ENCODE results near the gene PRKCSH.

Gene PRKCSH

GRCh38 chr19:11448410-11448809, 13.0 kb downstream of the PRKCSH start:
- H3K9ac ChIP-seq (ENCODE audit: low read length), result no peak overlapping the region
- H3K9me3 ChIP-seq (ENCODE audit: low read length), result no peaks in the 10 kb centered on the region
- no peak overlapping the region for H3K4me2 ChIP-seq (ENCODE audit: low read length)
- no peaks in the 10 kb centered on the region for H4K20me1 ChIP-seq (ENCODE audit: insufficient read depth, low read length)
- no peaks in the 10 kb centered on the region for H3K27me3 ChIP-seq (ENCODE audit: insufficient read depth, low read length)
- H2AFZ ChIP-seq (ENCODE audit: low read length), result no peak overlapping the region
- H3K9me2 ChIP-seq (ENCODE audit: low read depth, low read length), result no peaks in the 10 kb centered on the region
- H3K36me3 ChIP-seq (ENCODE audit: insufficient read depth, low read length), result peaks cover 67% of the 10 kb centered on the region
- no peaks in the 10 kb centered on the region for H3K79me2 ChIP-seq (ENCODE audit: insufficient read depth, low read length)
- no peak overlapping the region for H3K27ac ChIP-seq (ENCODE audit: low read depth, low read length, poor library complexity, severe bottlenecking)
- no peaks in the 10 kb centered on the region for H3F3A ChIP-seq (ENCODE audit: insufficient read depth, low read length)
- no peak overlapping the region for H3K4me3 ChIP-seq (ENCODE audit: low read depth, low read length, poor library complexity, severe bottlenecking)
- peaks cover 8% of the 10 kb centered on the region for H3K4me1 ChIP-seq (ENCODE audit: insufficient read depth, low read length, severe bottlenecking)
- no peak for TF ChIP-seq EZH2 (IDR thresholded peaks at IDR 0.05; ENCODE audit: borderline replicate concordance, low read length)
- TF ChIP-seq, protein P1, sequence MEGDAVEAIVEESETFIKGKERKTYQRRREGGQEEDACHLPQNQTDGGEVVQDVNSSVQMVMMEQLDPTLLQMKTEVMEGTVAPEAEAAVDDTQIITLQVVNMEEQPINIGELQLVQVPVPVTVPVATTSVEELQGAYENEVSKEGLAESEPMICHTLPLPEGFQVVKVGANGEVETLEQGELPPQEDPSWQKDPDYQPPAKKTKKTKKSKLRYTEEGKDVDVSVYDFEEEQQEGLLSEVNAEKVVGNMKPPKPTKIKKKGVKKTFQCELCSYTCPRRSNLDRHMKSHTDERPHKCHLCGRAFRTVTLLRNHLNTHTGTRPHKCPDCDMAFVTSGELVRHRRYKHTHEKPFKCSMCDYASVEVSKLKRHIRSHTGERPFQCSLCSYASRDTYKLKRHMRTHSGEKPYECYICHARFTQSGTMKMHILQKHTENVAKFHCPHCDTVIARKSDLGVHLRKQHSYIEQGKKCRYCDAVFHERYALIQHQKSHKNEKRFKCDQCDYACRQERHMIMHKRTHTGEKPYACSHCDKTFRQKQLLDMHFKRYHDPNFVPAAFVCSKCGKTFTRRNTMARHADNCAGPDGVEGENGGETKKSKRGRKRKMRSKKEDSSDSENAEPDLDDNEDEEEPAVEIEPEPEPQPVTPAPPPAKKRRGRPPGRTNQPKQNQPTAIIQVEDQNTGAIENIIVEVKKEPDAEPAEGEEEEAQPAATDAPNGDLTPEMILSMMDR (IDR thresholded peaks at IDR 0.05; ENCODE audit: low read length), result no peak

- no peaks in the 10 kb centered on the region for H3K27me3 ChIP-seq (ENCODE audit: insufficient read depth, low read length)
- H3K9me3 ChIP-seq (ENCODE audit: low read length), result no peaks in the 10 kb centered on the region
- no peaks in the 10 kb centered on the region for H4K20me1 ChIP-seq (ENCODE audit: insufficient read depth, low read length)
- no peaks in the 10 kb centered on the region for H3K79me2 ChIP-seq (ENCODE audit: insufficient read depth, low read length)
- peaks cover 14% of the 10 kb centered on the region for H3K4me1 ChIP-seq (ENCODE audit: insufficient read depth, low read length, severe bottlenecking)
- TF ChIP-seq EZH2 (IDR thresholded peaks at IDR 0.05; ENCODE audit: borderline replicate concordance, low read length), result no peak
- TF ChIP-seq, protein P1 (IDR thresholded peaks at IDR 0.05; ENCODE audit: low read length), result no peak
- H3K36me3 ChIP-seq (ENCODE audit: insufficient read depth, low read length), result peaks cover 61% of the 10 kb centered on the region
- H3K9ac ChIP-seq (ENCODE audit: low read length), result no peak overlapping the region
- H3K4me3 ChIP-seq (ENCODE audit: low read depth, low read length, poor library complexity, severe bottlenecking), result no peak overlapping the region
- no peak overlapping the region for H3K4me2 ChIP-seq (ENCODE audit: low read length)
- H3K27ac ChIP-seq (ENCODE audit: low read depth, low read length, poor library complexity, severe bottlenecking), result no peak overlapping the region
- H3K9me2 ChIP-seq (ENCODE audit: low read depth, low read length), result no peaks in the 10 kb centered on the region
- no peaks in the 10 kb centered on the region for H3F3A ChIP-seq (ENCODE audit: insufficient read depth, low read length)
- no peak overlapping the region for H2AFZ ChIP-seq (ENCODE audit: low read length)
Observed at GRCh38 chr19:11448923-11449554, 13.6 kb downstream of the PRKCSH start.

- Histone ChIP-seq H3K9me3 (ENCODE audit: low read length) (no peaks in the 10 kb centered on the region), H4K20me1 (ENCODE audit: insufficient read depth, low read length) (no peaks in the 10 kb centered on the region), H3F3A (ENCODE audit: insufficient read depth, low read length) (no peaks in the 10 kb centered on the region), H3K9ac (ENCODE audit: low read length) (no peak overlapping the region), H3K27me3 (ENCODE audit: insufficient read depth, low read length) (no peaks in the 10 kb centered on the region), H3K9me2 (ENCODE audit: low read depth, low read length) (no peaks in the 10 kb centered on the region), H2AFZ (ENCODE audit: low read length) (no peak overlapping the region), H3K4me1 (ENCODE audit: insufficient read depth, low read length, severe bottlenecking) (peaks cover 14% of the 10 kb centered on the region), H3K79me2 (ENCODE audit: insufficient read depth, low read length) (no peaks in the 10 kb centered on the region), H3K36me3 (ENCODE audit: insufficient read depth, low read length) (peaks cover 44% of the 10 kb centered on the region), H3K27ac (ENCODE audit: low read depth, low read length, poor library complexity, severe bottlenecking) (no peak overlapping the region), H3K4me2 (ENCODE audit: low read length) (no peak overlapping the region), H3K4me3 (ENCODE audit: low read depth, low read length, poor library complexity, severe bottlenecking) (no peak overlapping the region)
- TF ChIP-seq EZH2 (IDR thresholded peaks at IDR 0.05; ENCODE audit: borderline replicate concordance, low read length), result no peak
- TF ChIP-seq, protein P1 (IDR thresholded peaks at IDR 0.05; ENCODE audit: low read length), result no peak
Observed at GRCh38 chr19:11450570-11451326, 15.3 kb downstream of the PRKCSH start.
